ACHN (cell line): ENCODE results near the gene GSG1.

Source experiments
- DNase-seq: peaks from one replicate; pipeline ENCODE4 v3.0.0-alpha.2; 2015
- in situ Hi-C: cut with HindIII; loops from 2 replicates; pipeline ENCODE4 v1.10.0; 2017; ENCODE audit warnings: low sequenced_read_pairs, low pct_ligation_motif_present, low pct_unique_long_range_greater_than_20kb

GSG1 gene

GRCh38 chr12:13103391-13104033, at the start of gene GSG1:
Gene GSG1, minus strand, starts transcription at chr12:13103667. Its CDS starts 155 bp downstream, at chr12:13103512.
- in situ Hi-C loops: no loop called here
- DNase-seq: no peak

- in situ Hi-C loops: no loop called here
- DNase-seq: no peak
Measured at GRCh38 chr12:13153180-13153579, 49.7 kb upstream of the GSG1 start.

- no peak for DNase-seq
- in situ Hi-C loops: no loop called here
Measured at GRCh38 chr12:13152756-13153155, 49.3 kb upstream of the GSG1 start.

GRCh38 chr12:13152281-13152680, 48.8 kb upstream of the GSG1 start:
- no peak for DNase-seq
- in situ Hi-C loops: no loop called here

GRCh38 chr12:13149411-13149810, 45.9 kb upstream of the GSG1 start:
- in situ Hi-C loops: no loop called here
- no peak for DNase-seq

GRCh38 chr12:13148485-13148847, 45.0 kb upstream of the GSG1 start:
- no peak for DNase-seq
- in situ Hi-C loops: no loop called here

- in situ Hi-C loops: no loop called here
- no peak for DNase-seq
Measured at GRCh38 chr12:13147688-13148484, 44.4 kb upstream of the GSG1 start.

- in situ Hi-C loops: no loop called here
- no peak for DNase-seq
Measured at GRCh38 chr12:13146336-13146938, 43.0 kb upstream of the GSG1 start.

GRCh38 chr12:13144266-13144828, 40.9 kb upstream of the GSG1 start:
- in situ Hi-C loops: no loop called here
- no peak for DNase-seq

- no peak for DNase-seq
- in situ Hi-C loops: no loop called here
Measured at GRCh38 chr12:13142747-13143146, 39.3 kb upstream of the GSG1 start.

- in situ Hi-C loops: no loop called here
Measured at GRCh38 chr12:13141686-13142085, 38.2 kb upstream of the GSG1 start.

GRCh38 chr12:13135371-13136178, 32.1 kb upstream of the GSG1 start:
- peak; percentile 95 for DNase-seq
- in situ Hi-C loops: no loop called here

More at GRCh38 chr12:13141686-13142085, 38.2 kb upstream of the GSG1 start:
- DNase-seq: no peak

GRCh38 chr12:13133886-13134285, 30.4 kb upstream of the GSG1 start:
- DNase-seq: no peak
- in situ Hi-C loops: no loop called here

GRCh38 chr12:13130981-13131380, 27.5 kb upstream of the GSG1 start:
- in situ Hi-C loops: no loop called here
- no peak for DNase-seq

- in situ Hi-C loops: no loop called here
- no peak for DNase-seq
Measured at GRCh38 chr12:13128291-13128965, 25.0 kb upstream of the GSG1 start.

GRCh38 chr12:13127444-13127843, 24.0 kb upstream of the GSG1 start:
- no peak for DNase-seq
- in situ Hi-C loops: no loop called here

GRCh38 chr12:13126494-13126893, 23.0 kb upstream of the GSG1 start:
- no peak for DNase-seq
- in situ Hi-C loops: no loop called here

GRCh38 chr12:13125996-13126395, 22.5 kb upstream of the GSG1 start:
- no peak for DNase-seq
- in situ Hi-C loops: no loop called here
